Esophagus squamous epithelium (tissue), 5 donors: ENCODE data around the gene TRIM50. TPM values are rescaled to one million over a fixed set of nuclear protein-coding genes. Genes with fewer than 3 reads are reported as not detected.
A peak's percentile ranks its signal among the peaks of the same experiment; 100 is the strongest.
"Not testable (repeated sequence)": the region's sequence is repeated elsewhere in the genome, so short reads cannot be mapped to it uniquely, and the experiment has no call there.

Experiments
- DNase-seq: peaks from one replicate; lab custom pipeline; 2025; lab: John Stamatoyannopoulos, UW
- H3K27ac ChIP-seq, 4 donors: fragments of 200-600 bp; sonication (generic); one replicate each; pipeline ENCODE4 v1.5.1; 2016 to 2019; ENCODE audit warnings: mild to moderate bottlenecking in 1 of 4
- H3K27me3 ChIP-seq, 4 donors: fragments of 200-600 bp; sonication (generic); 1 replicate in 3 of 4; 2 replicates in 1 of 4; pipeline versions ENCODE4 v1.5.1 to v1.6.0; 2017 to 2021; ENCODE audit warnings: antibody characterized with exemption in 1 of 4
- H3K36me3 ChIP-seq, 3 donors: fragments of 200-600 bp; sonication (generic); one replicate each; pipeline ENCODE4 v1.5.1; 2016 to 2019
- H3K4me1 ChIP-seq, 3 donors: fragments of 200-600 bp; sonication (generic); one replicate each; pipeline ENCODE4 v1.5.1; 2017 to 2019
- H3K4me3 ChIP-seq, 4 donors: fragments of 200-600 bp; sonication (generic); 1 replicate in 3 of 4; 2 replicates in 1 of 4; pipeline ENCODE4 v1.5.1; 2016 to 2019; ENCODE audit warnings: mild to moderate bottlenecking in 2 of 4, moderate library complexity in 1 of 4
- H3K9me3 ChIP-seq, 3 donors: fragments of 200-600 bp; sonication (generic); one replicate each; pipeline ENCODE4 v1.5.1; 2016 to 2019
- POLR2A ChIP-seq, 4 donors: fragments of 450-650 bp; IDR thresholded peaks; one replicate each; pipeline ENCODE4 v1.6.1; 2017; ENCODE audit warnings: antibody characterized with exemption in 4 of 4, mild to moderate bottlenecking in 4 of 4, moderate library complexity in 3 of 4
- WGBS, 2 donors: methylation state at CpG; one replicate each; pipeline ENCODE4 v1.1.5; 2018; 5-methylcytosine and 5-hydroxymethylcytosine counted together
- intact Hi-C: fragments of 100-400 bp; cut with DNase I; formaldehyde crosslinking; loops from one replicate; pipeline ENCODE4 v1.15.0; 2022
- total RNA-seq, 4 donors: library from RNA; depleted of rRNA; stranded (reverse); fragments of >200 nt; gene quantifications; one replicate each; pipeline ENCODE4 v1.1.0, GENCODE V29; 2016
- TF ChIP-seq, protein P1 (sequence below), 6 experiments: fragments of 450-650 bp in 4 of 6; fragments of 200-600 bp in 2 of 6; sonication (generic) in 2 of 6; IDR thresholded peaks; one replicate each; pipeline ENCODE4 v1.5.1; 2016 to 2019; ENCODE audit warnings: antibody characterized with exemption in 6 of 6, mild to moderate bottlenecking in 4 of 6, moderate library complexity in 4 of 6
- donor health status: DM: yes; HTN: yes; CAD: no.

TRIM50 gene
- total RNA-seq, 4 donors from 2014 or later = 0.19 TPM; not detected in 3

DNA sequence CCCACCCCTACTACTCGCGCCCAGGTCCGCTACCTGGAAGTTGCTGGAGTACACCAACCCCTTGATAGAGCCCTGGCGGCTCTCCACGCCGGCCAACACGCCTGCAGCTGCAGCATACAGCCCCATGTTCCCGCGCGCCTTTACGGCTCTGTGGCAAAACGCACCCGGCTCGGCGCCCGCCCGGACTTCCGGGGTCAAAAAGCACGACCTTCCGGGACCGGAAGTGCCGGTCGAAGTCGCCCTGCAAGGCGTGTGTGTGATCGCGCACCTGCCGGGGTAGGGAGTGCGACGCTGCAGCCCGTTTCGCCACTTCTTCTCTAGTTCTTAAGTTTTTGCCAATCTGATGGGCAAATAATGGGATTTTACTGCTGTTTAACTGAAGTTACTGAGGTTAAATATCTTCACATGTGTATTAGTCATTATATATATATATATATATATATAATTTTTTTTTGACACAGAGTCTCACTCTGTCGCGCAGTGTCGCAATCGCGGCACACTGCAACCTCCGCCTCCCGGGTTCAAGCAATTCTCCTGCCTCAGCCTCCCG, 19.1 kb downstream of the TRIM50 start, which contains the start of gene NSUN5:
Gene NSUN5, minus strand, starts transcription at position 162 of the 550 bp plus-strand sequence. Its CDS starts 36 bp downstream, at position 126.
- 22 to 28% methylated on average over 19 to 20 of the region's 40 CpGs for WGBS, 2 donors
- Histone ChIP-seq H3K4me3 (peak within 1 kb of the TSS; percentile 83 to 91 (median 86)), H3K9me3 (no peaks in the 10 kb centered on the region), H3K27me3 (no peaks in the 10 kb centered on the region), H3K4me1 (peaks cover 5 to 23% (median 14%) of the 10 kb centered on the region in 3 donors), H3K27ac (peak within 1 kb of the TSS; percentile 73 to 79 (median 76)), H3K36me3 (peaks cover 6 to 34% (median 11%) of the 10 kb centered on the region in 3 donors)
- peak; percentile 33 for DNase-seq
- TF ChIP-seq POLR2A (IDR thresholded peaks at IDR 0.05) = peak in 2 of 4 donors; percentile 43 to 48
- TF ChIP-seq, protein P1, sequence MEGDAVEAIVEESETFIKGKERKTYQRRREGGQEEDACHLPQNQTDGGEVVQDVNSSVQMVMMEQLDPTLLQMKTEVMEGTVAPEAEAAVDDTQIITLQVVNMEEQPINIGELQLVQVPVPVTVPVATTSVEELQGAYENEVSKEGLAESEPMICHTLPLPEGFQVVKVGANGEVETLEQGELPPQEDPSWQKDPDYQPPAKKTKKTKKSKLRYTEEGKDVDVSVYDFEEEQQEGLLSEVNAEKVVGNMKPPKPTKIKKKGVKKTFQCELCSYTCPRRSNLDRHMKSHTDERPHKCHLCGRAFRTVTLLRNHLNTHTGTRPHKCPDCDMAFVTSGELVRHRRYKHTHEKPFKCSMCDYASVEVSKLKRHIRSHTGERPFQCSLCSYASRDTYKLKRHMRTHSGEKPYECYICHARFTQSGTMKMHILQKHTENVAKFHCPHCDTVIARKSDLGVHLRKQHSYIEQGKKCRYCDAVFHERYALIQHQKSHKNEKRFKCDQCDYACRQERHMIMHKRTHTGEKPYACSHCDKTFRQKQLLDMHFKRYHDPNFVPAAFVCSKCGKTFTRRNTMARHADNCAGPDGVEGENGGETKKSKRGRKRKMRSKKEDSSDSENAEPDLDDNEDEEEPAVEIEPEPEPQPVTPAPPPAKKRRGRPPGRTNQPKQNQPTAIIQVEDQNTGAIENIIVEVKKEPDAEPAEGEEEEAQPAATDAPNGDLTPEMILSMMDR (IDR thresholded peaks at IDR 0.05) = no peak
- intact Hi-C loops = no loop called here

DNA sequence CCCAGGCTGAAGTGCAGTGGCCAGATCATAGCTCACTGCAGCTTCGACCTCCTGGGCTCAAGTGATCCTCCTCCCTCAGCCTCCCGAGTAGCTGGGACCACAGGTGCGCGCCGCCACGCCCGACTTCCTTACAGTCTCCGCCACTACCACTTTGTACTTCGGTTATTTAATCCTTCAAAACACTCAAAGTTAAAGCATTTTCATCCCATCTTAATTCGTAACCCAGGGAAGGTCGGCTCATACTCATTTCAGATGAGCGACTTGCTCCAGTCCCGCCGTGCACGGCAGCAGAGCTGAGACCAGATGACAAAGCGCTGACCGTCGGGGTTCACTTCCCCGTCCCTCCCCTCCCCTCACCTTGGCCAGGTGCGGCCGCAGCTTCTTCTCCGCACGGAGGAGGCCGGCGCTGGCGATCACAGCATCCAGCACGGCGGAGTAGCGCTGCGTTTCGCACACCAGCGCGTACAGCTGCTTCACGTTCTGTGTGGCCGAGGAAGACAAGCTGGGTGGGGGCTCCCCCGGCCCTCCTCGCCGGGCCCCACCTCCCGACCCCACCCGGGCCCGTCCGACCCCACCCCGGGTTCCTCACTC, 19.7 kb downstream of the TRIM50 start:
- DNase-seq = no peak
- Histone ChIP-seq H3K4me3 (peak overlapping the region; percentile 83 to 91 (median 86)), H3K4me1 (peaks cover 5 to 23% (median 14%) of the 10 kb centered on the region in 3 donors), H3K27me3 (no peaks in the 10 kb centered on the region), H3K36me3 (peaks cover 6 to 39% (median 14%) of the 10 kb centered on the region in 3 donors), H3K27ac (peak overlapping the region; percentile 73 to 79 (median 76)), H3K9me3 (no peaks in the 10 kb centered on the region)
- intact Hi-C loops = no loop called here
- WGBS, 2 donors = 31 to 37% methylated on average over 6 to 14 of the region's 43 CpGs
- TF ChIP-seq POLR2A (IDR thresholded peaks at IDR 0.05) = no peak
- TF ChIP-seq, protein P1 (IDR thresholded peaks at IDR 0.05) = no peak

DNA sequence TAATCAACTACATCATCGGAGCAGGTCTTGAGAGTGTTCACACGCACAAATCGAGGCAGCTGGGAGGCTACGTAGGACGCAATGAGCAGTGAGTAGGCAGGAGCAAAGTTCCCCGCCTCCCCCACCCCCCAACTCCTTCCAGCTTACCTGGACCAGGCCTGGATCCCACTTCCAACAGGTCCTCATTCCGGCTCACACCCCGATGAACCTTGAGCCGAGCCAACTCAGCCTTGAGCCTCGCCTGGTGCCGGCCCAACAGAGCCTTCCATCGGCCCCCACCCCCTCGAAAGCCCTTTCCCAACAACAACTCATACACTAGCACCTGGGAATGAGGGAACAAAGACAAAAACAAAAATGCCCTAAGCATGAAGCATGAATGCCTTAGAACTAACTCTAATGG, 20.4 kb downstream of the TRIM50 start:
- TF ChIP-seq POLR2A (IDR thresholded peaks at IDR 0.05) = no peak
- TF ChIP-seq, protein P1 (IDR thresholded peaks at IDR 0.05) = no peak
- H3K9me3 ChIP-seq = no peaks in the 10 kb centered on the region
- 93 to 96% methylated on average over 4 to 7 of the region's 13 CpGs for WGBS, 2 donors
- H3K27ac ChIP-seq = no peak overlapping the region
- H3K4me3 ChIP-seq = peak overlapping the region in 2 of 4 donors; percentile 83 to 91
- peaks cover 6 to 46% (median 14%) of the 10 kb centered on the region in 3 donors for H3K36me3 ChIP-seq
- DNase-seq = no peak
- H3K4me1 ChIP-seq = peaks cover 5 to 23% (median 14%) of the 10 kb centered on the region in 3 donors
- H3K27me3 ChIP-seq = no peaks in the 10 kb centered on the region
- intact Hi-C loops = no loop called here

DNA sequence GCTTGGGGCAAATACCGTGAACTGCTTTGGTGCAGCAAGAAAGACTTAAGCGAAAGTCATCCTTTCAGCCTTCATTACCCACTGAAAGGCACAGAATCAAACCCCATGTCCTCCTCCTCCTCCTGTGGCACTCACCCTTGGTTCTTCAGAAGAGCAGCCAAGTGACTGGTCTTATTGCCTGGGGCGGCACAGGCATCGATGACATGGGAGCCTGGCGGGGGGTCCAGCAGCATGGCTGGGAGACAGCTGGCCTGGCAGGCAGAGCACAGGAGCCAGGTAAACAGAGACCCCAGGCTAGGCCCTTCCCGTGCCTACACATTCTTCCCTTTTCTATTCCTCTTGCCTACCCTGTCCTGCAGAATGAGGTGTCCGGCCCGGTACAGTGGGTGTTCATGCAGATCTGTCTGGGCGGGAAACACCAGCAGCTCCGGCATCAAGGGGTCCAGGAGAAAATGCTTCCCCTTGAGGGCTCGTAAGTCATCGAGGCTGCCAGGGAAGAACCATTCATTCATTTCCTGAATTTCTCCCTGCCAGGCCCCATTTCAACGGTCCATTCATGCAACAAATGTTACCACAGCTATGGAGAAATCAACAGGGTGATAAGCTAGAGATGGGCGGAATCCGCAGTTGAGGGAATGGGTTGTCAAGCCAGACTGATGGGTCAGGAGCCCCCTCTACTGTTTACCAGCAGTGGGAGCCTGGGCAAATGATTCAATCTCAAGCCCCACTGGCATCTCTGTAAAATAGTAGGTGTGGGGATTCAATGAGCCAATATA, 23.1 kb downstream of the TRIM50 start:
- Histone ChIP-seq H3K4me1 (peaks cover 5 to 23% (median 14%) of the 10 kb centered on the region in 3 donors), H3K36me3 (peaks cover 6 to 46% (median 14%) of the 10 kb centered on the region in 3 donors)
- H3K9me3 ChIP-seq, H3K4me3 ChIP-seq, intact Hi-C loops, DNase-seq, H3K27me3 ChIP-seq, H3K27ac ChIP-seq: not testable (repeated sequence)
- WGBS, 2 donors = 76 to 84% methylated on average over 4 to 6 of the region's 15 CpGs

DNA sequence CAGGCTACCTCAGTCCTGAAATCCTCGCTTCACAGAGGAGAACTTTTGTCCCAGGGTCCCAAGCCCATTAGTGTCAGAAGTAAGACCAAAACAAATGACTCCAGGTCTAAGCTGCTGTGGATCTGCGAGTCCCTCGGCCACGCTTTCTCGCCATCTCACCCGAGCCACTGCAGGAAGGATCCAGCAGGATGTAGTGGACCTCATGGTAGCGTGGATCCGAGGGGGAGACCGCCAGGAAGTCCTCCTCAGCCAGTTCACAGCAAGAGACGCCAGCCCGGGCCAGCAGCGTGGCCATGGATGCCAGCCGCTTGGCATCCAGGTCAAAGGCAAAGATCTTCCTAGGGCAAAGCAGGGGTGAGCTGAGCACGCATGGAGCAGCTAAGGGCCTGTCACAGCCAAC, 23.8 kb downstream of the TRIM50 start:
- no peak for DNase-seq
- intact Hi-C loops = no loop called here

More for the DNA sequence above, 23.8 kb downstream of the TRIM50 start:
- TF ChIP-seq, protein P1 (IDR thresholded peaks at IDR 0.05) = no peak
- no peak for TF ChIP-seq POLR2A (IDR thresholded peaks at IDR 0.05)
- Histone ChIP-seq H3K4me1 (peaks cover 5 to 18% (median 11%) of the 10 kb centered on the region in 3 donors), H3K4me3 (no peak overlapping the region), H3K9me3 (no peaks in the 10 kb centered on the region), H3K27me3 (no peaks in the 10 kb centered on the region), H3K27ac (no peak overlapping the region), H3K36me3 (peaks cover 6 to 46% (median 14%) of the 10 kb centered on the region in 3 donors)
- WGBS, 2 donors = 98 to 100% methylated on average over 7 to 8 of the region's 14 CpGs
